HG03135 (cell line): Measurements from ENCODE around the gene METAP1D.
A peak's percentile ranks its signal among the peaks of the same experiment; 100 is the strongest.

Source experiments
- ATAC-seq: cut with Tn5 transposase; IDR thresholded peaks from one replicate; pipeline ENCODE4 v1.9.1; 2021; ENCODE audit warnings: mild to moderate bottlenecking, moderate library complexity; ENCODE audit not compliant: unreplicated experiment

The METAP1D gene

GRCh38 chr2:172079416-172079815 lies 79.7 kb downstream of the METAP1D start:
- ATAC-seq, result no peak

GRCh38 chr2:172079838-172080640 lies 80.3 kb downstream of the METAP1D start:
- ATAC-seq, result no peak

- ATAC-seq, result no peak
Measured at GRCh38 chr2:172080641-172081220, 81.0 kb downstream of the METAP1D start.

GRCh38 chr2:172081221-172082022 lies 81.7 kb downstream of the METAP1D start:
- no peak for ATAC-seq

GRCh38 chr2:172082105-172082943 lies 82.6 kb downstream of the METAP1D start:
- ATAC-seq, result no peak

- ATAC-seq, result no peak
Measured at GRCh38 chr2:172082944-172083627, 83.3 kb downstream of the METAP1D start.

- ATAC-seq, result no peak
Measured at GRCh38 chr2:172083628-172084394, 84.1 kb downstream of the METAP1D start.

- ATAC-seq, result peak; percentile 2
Measured at GRCh38 chr2:172084395-172084644, 84.6 kb downstream of the METAP1D start.

GRCh38 chr2:172084645-172085459 lies 85.1 kb downstream of the METAP1D start:
- ATAC-seq, result peak; percentile 69

GRCh38 chr2:172085460-172086159 lies 85.9 kb downstream of the METAP1D start, which contains the start of gene DLX1:
Gene DLX1, plus strand, starts transcription at chr2:172085507. Its CDS starts 171 bp downstream, at chr2:172085678.
- ATAC-seq, result peak; percentile 7

GRCh38 chr2:172086241-172087206 lies 86.8 kb downstream of the METAP1D start:
- ATAC-seq, result no peak

- no peak for ATAC-seq
Measured at GRCh38 chr2:172087207-172087779, 87.5 kb downstream of the METAP1D start.

GRCh38 chr2:172087780-172088244 lies 88.1 kb downstream of the METAP1D start:
- no peak for ATAC-seq

- no peak for ATAC-seq
Measured at GRCh38 chr2:172088245-172089004, 88.7 kb downstream of the METAP1D start.

GRCh38 chr2:172089005-172089504 lies 89.3 kb downstream of the METAP1D start:
- ATAC-seq, result no peak

GRCh38 chr2:172089633-172090032 lies 89.9 kb downstream of the METAP1D start:
- no peak for ATAC-seq
